PC-9 (cell line): ENCODE results near the gene CARNS1.

Experiments used
- EZH2 ChIP-seq: fragments of 200-600 bp; sonication (generic); IDR thresholded peaks from 2 replicates; pipeline ENCODE4 v1.8.0; 2017; ENCODE audit warnings: antibody characterized with exemption, low read depth
- TF ChIP-seq, protein P1 (sequence below): fragments of 200-600 bp; sonication (generic); conservative IDR thresholded peaks from 2 replicates; pipeline ENCODE4 v1.6.1; 2017; ENCODE audit warnings: mixed run types, antibody characterized with exemption, mild to moderate bottlenecking, moderate library complexity

DNA sequence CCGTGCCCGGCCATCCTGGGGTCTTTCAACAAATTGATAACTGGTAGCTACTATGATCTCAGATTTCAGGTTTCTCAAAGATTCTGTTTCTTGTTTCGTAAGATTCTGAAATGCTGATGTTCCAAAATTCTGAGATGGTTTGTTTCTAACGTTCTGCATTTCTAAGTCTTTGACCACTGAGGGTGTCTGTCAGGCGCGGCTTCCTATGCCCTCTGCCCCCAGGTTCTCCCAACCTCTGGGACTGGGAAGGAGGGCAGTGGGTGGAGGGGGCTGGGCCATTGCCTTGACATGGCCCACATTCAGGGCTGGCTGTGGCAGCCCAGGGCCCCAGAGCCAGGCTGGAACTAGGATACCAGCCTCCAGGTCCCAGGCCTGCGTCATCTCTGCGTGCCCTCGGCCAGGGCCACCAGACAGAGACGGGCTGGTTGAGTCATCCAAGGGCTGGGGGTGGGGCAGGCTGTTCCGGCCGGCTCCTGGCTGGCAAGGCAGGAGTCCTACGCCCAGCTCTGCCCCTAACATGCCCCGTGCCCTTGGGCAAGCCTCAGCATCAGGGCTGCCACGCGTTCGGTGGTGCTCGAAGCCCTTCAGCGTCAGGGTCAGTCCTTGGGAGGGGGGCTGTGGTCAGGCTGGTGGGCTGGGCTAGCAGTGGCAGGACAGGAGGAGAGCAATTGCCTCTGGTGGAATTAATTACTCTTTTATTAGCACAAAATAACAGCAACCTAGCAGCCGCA, 48.4 kb downstream of the CARNS1 start:
- TF ChIP-seq EZH2 = no peak
- TF ChIP-seq, protein P1, sequence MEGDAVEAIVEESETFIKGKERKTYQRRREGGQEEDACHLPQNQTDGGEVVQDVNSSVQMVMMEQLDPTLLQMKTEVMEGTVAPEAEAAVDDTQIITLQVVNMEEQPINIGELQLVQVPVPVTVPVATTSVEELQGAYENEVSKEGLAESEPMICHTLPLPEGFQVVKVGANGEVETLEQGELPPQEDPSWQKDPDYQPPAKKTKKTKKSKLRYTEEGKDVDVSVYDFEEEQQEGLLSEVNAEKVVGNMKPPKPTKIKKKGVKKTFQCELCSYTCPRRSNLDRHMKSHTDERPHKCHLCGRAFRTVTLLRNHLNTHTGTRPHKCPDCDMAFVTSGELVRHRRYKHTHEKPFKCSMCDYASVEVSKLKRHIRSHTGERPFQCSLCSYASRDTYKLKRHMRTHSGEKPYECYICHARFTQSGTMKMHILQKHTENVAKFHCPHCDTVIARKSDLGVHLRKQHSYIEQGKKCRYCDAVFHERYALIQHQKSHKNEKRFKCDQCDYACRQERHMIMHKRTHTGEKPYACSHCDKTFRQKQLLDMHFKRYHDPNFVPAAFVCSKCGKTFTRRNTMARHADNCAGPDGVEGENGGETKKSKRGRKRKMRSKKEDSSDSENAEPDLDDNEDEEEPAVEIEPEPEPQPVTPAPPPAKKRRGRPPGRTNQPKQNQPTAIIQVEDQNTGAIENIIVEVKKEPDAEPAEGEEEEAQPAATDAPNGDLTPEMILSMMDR = no peak
